HepG2 (cell line): ENCODE results near the gene SCARF1. TPM values are rescaled to one million over a fixed set of nuclear protein-coding genes. Genes with fewer than 3 reads are reported as not detected.
A peak's percentile ranks its signal among the peaks of the same experiment; 100 is the strongest.

ENCODE experiments used
- AKAP8 ChIP-seq: sonication (generic); formaldehyde crosslinking; IDR thresholded peaks from 2 replicates; pipeline ENCODE4 v1.5.1; 2020; ENCODE audit warnings: mild to moderate bottlenecking, missing genetic modification reagents
- ISX ChIP-seq: sonication (generic); formaldehyde crosslinking; conservative IDR thresholded peaks from 2 replicates; pipeline ENCODE4 v1.5.0; 2020; ENCODE audit warnings: missing genetic modification reagents
- NFYB ChIP-seq: sonication (generic); formaldehyde crosslinking; IDR thresholded peaks from 2 replicates; pipeline ENCODE4 v1.4.0; 2020; ENCODE audit warnings: missing genetic modification reagents
- RFXANK ChIP-seq: IDR thresholded peaks from 2 replicates; pipeline ENCODE4 v1.6.1; 2016
- TCF7L2 ChIP-seq: IDR thresholded peaks from 2 replicates; pipeline ENCODE4 v1.6.1; 2011; ENCODE audit warnings: mild to moderate bottlenecking, low read depth, low read length, moderate library complexity
- ZFAT ChIP-seq: sonication (generic); formaldehyde crosslinking; conservative IDR thresholded peaks from 2 replicates; pipeline ENCODE4 v1.8.1; 2023; ENCODE audit warnings: missing genetic modification reagents, inconsistent platforms
- ZNF235 ChIP-seq: sonication (generic); formaldehyde crosslinking; IDR thresholded peaks from 2 replicates; pipeline ENCODE4 v1.8.1; 2023; ENCODE audit warnings: mild to moderate bottlenecking, missing genetic modification reagents, borderline replicate concordance
- ZNF558 ChIP-seq: sonication (generic); formaldehyde crosslinking; IDR thresholded peaks from 2 replicates; pipeline ENCODE4 v1.9.0; 2022; ENCODE audit warnings: mild to moderate bottlenecking, missing genetic modification reagents, borderline replicate concordance
- ZNF883 ChIP-seq: sonication (generic); formaldehyde crosslinking; IDR thresholded peaks from 2 replicates; pipeline ENCODE4 v1.5.1; 2020; ENCODE audit warnings: mild to moderate bottlenecking, missing genetic modification reagents; ENCODE audit errors: not compliant biosample characterization
- polyA plus RNA-seq, 8 experiments: library from polyadenylated mRNA; depleted of rRNA in 3 of 8; stranded (reverse) in 7 of 8; unstranded in 1 of 8; fragments of >200 nt; fragmentation: Illumina TruSeq in 4 of 8; extraction: Trizol in 4 of 8; gene quantifications; 2 replicates each; pipeline versions ENCODE4 v1.2.1 to v1.2.3, GENCODE V29; 2011 to 2016; ENCODE audit warnings: low read depth in 4 of 8, missing spikeins in 1 of 8, mixed read lengths in 1 of 8; ENCODE audit not compliant: insufficient read depth in 1 of 8
- total RNA-seq, 5 experiments: library from RNA; depleted of rRNA; stranded (reverse); fragments of >200 nt; fragmentation: Illumina TruSeq; extraction: Trizol; gene quantifications; 2 replicates each; pipeline ENCODE4 v1.2.3, GENCODE V29; 2016; ENCODE audit warnings: low read depth in 1 of 5
- TF ChIP-seq, protein P1 (sequence below): sonication (generic); formaldehyde crosslinking; conservative IDR thresholded peaks from 2 replicates; pipeline ENCODE4 v1.4.0; 2020; ENCODE audit warnings: missing genetic modification reagents
- TF ChIP-seq, protein P2 (sequence below): sonication (generic); formaldehyde crosslinking; IDR thresholded peaks from 2 replicates; pipeline ENCODE4 v1.4.0; 2020; ENCODE audit warnings: missing genetic modification reagents, borderline replicate concordance
- TF ChIP-seq, protein P3 (sequence below): sonication (generic); formaldehyde crosslinking; IDR thresholded peaks from 2 replicates; pipeline ENCODE4 v1.8.0; 2022; ENCODE audit warnings: low read depth, missing genetic modification reagents
- TF ChIP-seq, protein P4 (sequence below): sonication (generic); formaldehyde crosslinking; IDR thresholded peaks from 2 replicates; pipeline ENCODE4 v1.4.0; 2020; ENCODE audit warnings: missing genetic modification reagents
- TF ChIP-seq, protein P5 (sequence below): sonication (generic); formaldehyde crosslinking; IDR thresholded peaks from 2 replicates; pipeline ENCODE4 v1.4.0; 2020; ENCODE audit warnings: missing genetic modification reagents
- TF ChIP-seq, protein P6 (sequence below): IDR thresholded peaks from 2 replicates; pipeline ENCODE4 v1.6.1; 2016; ENCODE audit warnings: missing genetic modification reagents, missing compliant biosample characterization
- TF ChIP-seq, protein P7 (sequence below): sonication (generic); formaldehyde crosslinking; IDR thresholded peaks from 2 replicates; pipeline ENCODE4 v1.5.1; 2020; ENCODE audit warnings: mild to moderate bottlenecking, missing genetic modification reagents

Gene SCARF1
- total and polyA plus RNA-seq, 2 of the 13 experiments (the other 11 are each of a cell fraction or from before 2014, with no cell fraction given), result 0.24 to 0.71 TPM

DNA sequence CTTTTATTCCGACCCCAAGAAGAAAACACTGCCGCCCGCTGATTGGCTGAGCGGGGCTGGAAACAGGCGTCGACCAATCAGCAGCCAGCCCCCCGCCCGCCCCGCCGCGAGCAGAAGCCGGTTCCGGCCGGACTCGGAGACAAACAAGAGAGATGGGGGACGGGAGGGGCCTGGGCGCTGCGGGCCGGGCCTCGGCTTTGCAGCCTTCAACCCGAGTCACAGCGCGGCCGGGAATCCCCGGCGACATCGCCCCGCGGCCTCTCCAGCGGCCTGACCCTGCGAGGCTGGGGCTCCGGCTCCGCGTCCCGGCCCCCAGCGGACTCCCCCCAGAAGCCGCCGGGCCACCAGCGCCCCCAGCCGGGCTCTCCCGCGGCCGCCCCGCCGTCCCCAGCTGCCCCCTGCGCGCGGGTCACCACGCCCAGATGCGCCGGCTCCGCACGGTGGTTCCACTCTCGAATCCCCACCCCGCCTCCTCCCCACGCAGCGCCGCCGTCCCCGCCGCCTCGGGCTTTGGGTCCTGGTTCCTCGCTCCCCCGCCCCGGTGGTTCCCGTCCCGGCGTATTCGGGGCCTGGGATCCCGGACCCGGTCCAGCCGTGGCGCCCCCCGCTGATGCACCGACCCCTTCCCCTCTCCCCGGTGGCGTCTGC lies 16.6 kb downstream of the SCARF1 start (continued):
- no peak for TF ChIP-seq AKAP8 (CRISPR knock-in tag)
- TF ChIP-seq, protein P1, sequence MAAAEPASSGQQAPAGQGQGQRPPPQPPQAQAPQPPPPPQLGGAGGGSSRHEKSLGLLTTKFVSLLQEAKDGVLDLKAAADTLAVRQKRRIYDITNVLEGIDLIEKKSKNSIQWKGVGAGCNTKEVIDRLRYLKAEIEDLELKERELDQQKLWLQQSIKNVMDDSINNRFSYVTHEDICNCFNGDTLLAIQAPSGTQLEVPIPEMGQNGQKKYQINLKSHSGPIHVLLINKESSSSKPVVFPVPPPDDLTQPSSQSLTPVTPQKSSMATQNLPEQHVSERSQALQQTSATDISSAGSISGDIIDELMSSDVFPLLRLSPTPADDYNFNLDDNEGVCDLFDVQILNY (CRISPR knock-in tag), result no peak
- TF ChIP-seq, protein P2, sequence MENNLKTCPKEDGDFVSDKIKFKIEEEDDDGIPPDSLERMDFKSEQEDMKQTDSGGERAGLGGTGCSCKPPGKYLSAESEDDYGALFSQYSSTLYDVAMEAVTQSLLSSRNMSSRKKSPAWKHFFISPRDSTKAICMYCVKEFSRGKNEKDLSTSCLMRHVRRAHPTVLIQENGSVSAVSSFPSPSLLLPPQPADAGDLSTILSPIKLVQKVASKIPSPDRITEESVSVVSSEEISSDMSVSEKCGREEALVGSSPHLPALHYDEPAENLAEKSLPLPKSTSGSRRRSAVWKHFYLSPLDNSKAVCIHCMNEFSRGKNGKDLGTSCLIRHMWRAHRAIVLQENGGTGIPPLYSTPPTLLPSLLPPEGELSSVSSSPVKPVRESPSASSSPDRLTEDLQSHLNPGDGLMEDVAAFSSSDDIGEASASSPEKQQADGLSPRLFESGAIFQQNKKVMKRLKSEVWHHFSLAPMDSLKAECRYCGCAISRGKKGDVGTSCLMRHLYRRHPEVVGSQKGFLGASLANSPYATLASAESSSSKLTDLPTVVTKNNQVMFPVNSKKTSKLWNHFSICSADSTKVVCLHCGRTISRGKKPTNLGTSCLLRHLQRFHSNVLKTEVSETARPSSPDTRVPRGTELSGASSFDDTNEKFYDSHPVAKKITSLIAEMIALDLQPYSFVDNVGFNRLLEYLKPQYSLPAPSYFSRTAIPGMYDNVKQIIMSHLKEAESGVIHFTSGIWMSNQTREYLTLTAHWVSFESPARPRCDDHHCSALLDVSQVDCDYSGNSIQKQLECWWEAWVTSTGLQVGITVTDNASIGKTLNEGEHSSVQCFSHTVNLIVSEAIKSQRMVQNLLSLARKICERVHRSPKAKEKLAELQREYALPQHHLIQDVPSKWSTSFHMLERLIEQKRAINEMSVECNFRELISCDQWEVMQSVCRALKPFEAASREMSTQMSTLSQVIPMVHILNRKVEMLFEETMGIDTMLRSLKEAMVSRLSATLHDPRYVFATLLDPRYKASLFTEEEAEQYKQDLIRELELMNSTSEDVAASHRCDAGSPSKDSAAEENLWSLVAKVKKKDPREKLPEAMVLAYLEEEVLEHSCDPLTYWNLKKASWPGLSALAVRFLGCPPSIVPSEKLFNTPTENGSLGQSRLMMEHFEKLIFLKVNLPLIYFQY (CRISPR knock-in tag), result peak; percentile 53; the same call in 1 of the 2 replicates
- TF ChIP-seq ISX (CRISPR knock-in tag), result no peak
- TF ChIP-seq, protein P3, sequence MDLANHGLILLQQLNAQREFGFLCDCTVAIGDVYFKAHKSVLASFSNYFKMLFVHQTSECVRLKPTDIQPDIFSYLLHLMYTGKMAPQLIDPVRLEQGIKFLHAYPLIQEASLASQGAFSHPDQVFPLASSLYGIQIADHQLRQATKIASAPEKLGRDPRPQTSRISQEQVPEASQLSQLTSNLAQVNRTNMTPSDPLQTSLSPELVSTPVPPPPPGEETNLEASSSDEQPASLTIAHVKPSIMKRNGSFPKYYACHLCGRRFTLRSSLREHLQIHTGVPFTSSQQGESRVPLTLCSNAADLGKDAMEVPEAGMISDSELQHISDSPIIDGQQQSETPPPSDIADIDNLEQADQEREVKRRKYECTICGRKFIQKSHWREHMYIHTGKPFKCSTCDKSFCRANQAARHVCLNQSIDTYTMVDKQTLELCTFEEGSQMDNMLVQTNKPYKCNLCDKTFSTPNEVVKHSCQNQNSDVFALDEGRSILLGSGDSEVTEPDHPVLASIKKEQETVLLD (CRISPR knock-in tag), result 0 out of 2 replicates have a peak, but pooled peaks have one; percentile 37
- peak; percentile 80 for TF ChIP-seq NFYB (CRISPR knock-in tag)
- no peak for TF ChIP-seq ZNF883 (CRISPR knock-in tag)
- TF ChIP-seq ZFAT (CRISPR knock-in tag), result no peak
- no peak for TF ChIP-seq RFXANK (CRISPR knock-in tag)
- TF ChIP-seq, protein P4, sequence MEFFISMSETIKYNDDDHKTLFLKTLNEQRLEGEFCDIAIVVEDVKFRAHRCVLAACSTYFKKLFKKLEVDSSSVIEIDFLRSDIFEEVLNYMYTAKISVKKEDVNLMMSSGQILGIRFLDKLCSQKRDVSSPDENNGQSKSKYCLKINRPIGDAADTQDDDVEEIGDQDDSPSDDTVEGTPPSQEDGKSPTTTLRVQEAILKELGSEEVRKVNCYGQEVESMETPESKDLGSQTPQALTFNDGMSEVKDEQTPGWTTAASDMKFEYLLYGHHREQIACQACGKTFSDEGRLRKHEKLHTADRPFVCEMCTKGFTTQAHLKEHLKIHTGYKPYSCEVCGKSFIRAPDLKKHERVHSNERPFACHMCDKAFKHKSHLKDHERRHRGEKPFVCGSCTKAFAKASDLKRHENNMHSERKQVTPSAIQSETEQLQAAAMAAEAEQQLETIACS (CRISPR knock-in tag), result no peak
- TF ChIP-seq TCF7L2, result no peak
- TF ChIP-seq, protein P5, sequence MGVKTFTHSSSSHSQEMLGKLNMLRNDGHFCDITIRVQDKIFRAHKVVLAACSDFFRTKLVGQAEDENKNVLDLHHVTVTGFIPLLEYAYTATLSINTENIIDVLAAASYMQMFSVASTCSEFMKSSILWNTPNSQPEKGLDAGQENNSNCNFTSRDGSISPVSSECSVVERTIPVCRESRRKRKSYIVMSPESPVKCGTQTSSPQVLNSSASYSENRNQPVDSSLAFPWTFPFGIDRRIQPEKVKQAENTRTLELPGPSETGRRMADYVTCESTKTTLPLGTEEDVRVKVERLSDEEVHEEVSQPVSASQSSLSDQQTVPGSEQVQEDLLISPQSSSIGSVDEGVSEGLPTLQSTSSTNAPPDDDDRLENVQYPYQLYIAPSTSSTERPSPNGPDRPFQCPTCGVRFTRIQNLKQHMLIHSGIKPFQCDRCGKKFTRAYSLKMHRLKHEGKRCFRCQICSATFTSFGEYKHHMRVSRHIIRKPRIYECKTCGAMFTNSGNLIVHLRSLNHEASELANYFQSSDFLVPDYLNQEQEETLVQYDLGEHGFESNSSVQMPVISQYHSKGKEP (CRISPR knock-in tag), result no peak
- TF ChIP-seq, protein P6, sequence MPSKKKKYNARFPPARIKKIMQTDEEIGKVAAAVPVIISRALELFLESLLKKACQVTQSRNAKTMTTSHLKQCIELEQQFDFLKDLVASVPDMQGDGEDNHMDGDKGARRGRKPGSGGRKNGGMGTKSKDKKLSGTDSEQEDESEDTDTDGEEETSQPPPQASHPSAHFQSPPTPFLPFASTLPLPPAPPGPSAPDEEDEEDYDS (CRISPR knock-in tag), result peak; percentile 70
- no peak for TF ChIP-seq ZNF235 (CRISPR knock-in tag)
- TF ChIP-seq, protein P7, sequence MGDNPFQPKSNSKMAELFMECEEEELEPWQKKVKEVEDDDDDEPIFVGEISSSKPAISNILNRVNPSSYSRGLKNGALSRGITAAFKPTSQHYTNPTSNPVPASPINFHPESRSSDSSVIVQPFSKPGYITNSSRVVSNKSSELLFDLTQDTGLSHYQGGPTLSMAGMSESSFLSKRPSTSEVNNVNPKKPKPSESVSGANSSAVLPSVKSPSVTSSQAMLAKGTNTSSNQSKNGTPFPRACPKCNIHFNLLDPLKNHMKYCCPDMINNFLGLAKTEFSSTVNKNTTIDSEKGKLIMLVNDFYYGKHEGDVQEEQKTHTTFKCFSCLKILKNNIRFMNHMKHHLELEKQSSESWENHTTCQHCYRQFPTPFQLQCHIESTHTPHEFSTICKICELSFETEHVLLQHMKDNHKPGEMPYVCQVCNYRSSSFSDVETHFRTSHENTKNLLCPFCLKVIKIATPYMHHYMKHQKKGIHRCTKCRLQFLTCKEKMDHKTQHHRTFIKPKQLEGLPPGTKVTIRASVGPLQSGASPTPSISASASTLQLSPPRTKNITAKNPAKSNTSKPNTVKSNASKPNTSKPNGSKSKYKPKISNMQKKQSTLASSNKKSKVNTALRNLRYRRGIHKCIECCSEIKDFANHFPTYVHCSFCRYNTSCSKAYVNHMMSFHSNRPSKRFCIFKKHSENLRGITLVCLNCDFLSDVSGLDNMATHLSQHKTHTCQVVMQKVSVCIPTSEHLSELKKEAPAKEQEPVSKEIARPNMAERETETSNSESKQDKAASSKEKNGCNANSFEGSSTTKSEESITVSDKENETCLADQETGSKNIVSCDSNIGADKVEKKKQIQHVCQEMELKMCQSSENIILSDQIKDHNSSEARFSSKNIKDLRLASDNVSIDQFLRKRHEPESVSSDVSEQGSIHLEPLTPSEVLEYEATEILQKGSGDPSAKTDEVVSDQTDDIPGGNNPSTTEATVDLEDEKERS (CRISPR knock-in tag), result no peak
- TF ChIP-seq ZNF558 (CRISPR knock-in tag), result no peak
